ENCODE measurements around the gene CCM2L.

DNA sequence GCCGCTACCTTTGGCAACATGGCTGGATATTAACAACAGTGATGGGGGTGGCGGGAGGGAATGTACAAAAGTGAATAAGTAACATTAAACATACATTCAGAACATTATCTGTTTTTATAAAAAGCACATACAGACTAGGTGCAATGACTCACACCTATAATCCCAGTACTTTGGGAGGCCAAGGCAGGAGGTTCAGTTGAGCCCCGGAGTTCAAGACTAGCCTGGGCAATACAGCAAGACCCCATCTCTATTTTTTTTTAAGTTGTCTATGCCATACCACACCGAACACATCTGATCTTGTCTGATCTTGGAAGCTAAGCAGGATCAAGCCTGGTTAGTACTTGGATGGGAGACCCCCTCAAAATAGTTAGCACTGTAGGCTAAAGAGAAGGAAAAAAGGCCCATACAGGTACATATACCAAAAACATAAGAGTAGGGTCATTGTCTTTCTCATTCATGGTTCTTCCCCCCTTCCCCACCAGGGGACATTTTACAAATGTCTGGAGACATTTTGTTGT, 40.1 kb downstream of the CCM2L start:
- TF ChIP-seq, protein P1, sequence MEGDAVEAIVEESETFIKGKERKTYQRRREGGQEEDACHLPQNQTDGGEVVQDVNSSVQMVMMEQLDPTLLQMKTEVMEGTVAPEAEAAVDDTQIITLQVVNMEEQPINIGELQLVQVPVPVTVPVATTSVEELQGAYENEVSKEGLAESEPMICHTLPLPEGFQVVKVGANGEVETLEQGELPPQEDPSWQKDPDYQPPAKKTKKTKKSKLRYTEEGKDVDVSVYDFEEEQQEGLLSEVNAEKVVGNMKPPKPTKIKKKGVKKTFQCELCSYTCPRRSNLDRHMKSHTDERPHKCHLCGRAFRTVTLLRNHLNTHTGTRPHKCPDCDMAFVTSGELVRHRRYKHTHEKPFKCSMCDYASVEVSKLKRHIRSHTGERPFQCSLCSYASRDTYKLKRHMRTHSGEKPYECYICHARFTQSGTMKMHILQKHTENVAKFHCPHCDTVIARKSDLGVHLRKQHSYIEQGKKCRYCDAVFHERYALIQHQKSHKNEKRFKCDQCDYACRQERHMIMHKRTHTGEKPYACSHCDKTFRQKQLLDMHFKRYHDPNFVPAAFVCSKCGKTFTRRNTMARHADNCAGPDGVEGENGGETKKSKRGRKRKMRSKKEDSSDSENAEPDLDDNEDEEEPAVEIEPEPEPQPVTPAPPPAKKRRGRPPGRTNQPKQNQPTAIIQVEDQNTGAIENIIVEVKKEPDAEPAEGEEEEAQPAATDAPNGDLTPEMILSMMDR (optimal IDR thresholded peaks at IDR 0.05 in 1 of 3, IDR thresholded peaks at IDR 0.05 in 1 of 3, conservative IDR thresholded peaks at IDR 0.05 in 1 of 3; ENCODE audit: extremely low read depth in 1 of 3, insufficient read depth in 2 of 3, low read length in 3 of 3): no peak
- no peak for TF ChIP-seq EZH2 (IDR thresholded peaks at IDR 0.05; ENCODE audit: low read length)
